GM23338 (cell line): Measurements from ENCODE around the gene FGGY. TPM values are rescaled to one million over a fixed set of nuclear protein-coding genes. Genes with fewer than 3 reads are reported as not detected.

Experiments used
- ATAC-seq: fragments of 200-7000 bp; cut with Tn5 transposase; 3 replicates; pipeline ENCODE4 v1.9.1; 2020
- DNase-seq: peaks from one replicate; pipeline ENCODE4 v3.0.0-alpha.2; 2015; ENCODE audit warnings: low spot score
- H2AFZ ChIP-seq: fragments of 200-600 bp; sonication (generic); 2 replicates; pipeline ENCODE4 v1.8.0; 2016; ENCODE audit warnings: antibody characterized with exemption, mild to moderate bottlenecking, moderate library complexity
- H3F3A ChIP-seq: fragments of 200-600 bp; sonication (generic); replicated peaks from 2 replicates; pipeline ENCODE4 v1.8.0; 2017; ENCODE audit warnings: antibody characterized with exemption, mixed run types, low read depth
- H3K27ac ChIP-seq: fragments of 200-600 bp; sonication (generic); 2 replicates; pipeline ENCODE4 v1.6.1; 2016; ENCODE audit warnings: low read depth
- H3K27me3 ChIP-seq: fragments of 200-600 bp; sonication (generic); 2 replicates; pipeline ENCODE4 v1.8.0; 2016; ENCODE audit warnings: mild to moderate bottlenecking, mixed run types, moderate library complexity; ENCODE audit not compliant: insufficient read depth
- H3K36me3 ChIP-seq: fragments of 200-600 bp; sonication (generic); 2 replicates; pipeline ENCODE4 v1.8.0; 2016; ENCODE audit warnings: mild to moderate bottlenecking; ENCODE audit not compliant: insufficient read depth
- H3K4me1 ChIP-seq: fragments of 200-600 bp; sonication (generic); 2 replicates; pipeline ENCODE4 v1.8.0; 2016; ENCODE audit warnings: mild to moderate bottlenecking, moderate library complexity; ENCODE audit not compliant: insufficient read depth
- H3K4me2 ChIP-seq: fragments of 200-600 bp; sonication (generic); 2 replicates; pipeline ENCODE4 v1.7.1; 2017; ENCODE audit warnings: mixed run types
- H3K4me3 ChIP-seq: fragments of 200-600 bp; sonication (generic); 2 replicates; pipeline ENCODE4 v1.6.1; 2016; ENCODE audit warnings: mixed run types
- H3K79me2 ChIP-seq: fragments of 200-600 bp; sonication (generic); replicated peaks from 2 replicates; pipeline ENCODE4 v1.8.0; 2017; ENCODE audit warnings: mild to moderate bottlenecking; ENCODE audit not compliant: insufficient read depth
- H3K9me2 ChIP-seq: fragments of 200-600 bp; sonication (generic); 2 replicates; pipeline ENCODE4 v1.8.0; 2017; ENCODE audit not compliant: insufficient read depth
- H4K20me1 ChIP-seq: fragments of 200-600 bp; sonication (generic); replicated peaks from 2 replicates; pipeline ENCODE4 v1.8.0; 2017; ENCODE audit warnings: mild to moderate bottlenecking; ENCODE audit not compliant: insufficient read depth
- H3K27ac Mint-ChIP-seq: 2 replicates; pipeline ENCODE4 v1.8.0; 2020; ENCODE audit warnings: inconsistent platforms, mild to moderate bottlenecking, moderate library complexity, mixed read lengths
- H3K27me3 Mint-ChIP-seq: 3 replicates; pipeline ENCODE4 v1.8.0; 2022; ENCODE audit warnings: low read depth, mild to moderate bottlenecking, moderate library complexity, mixed read lengths, inconsistent platforms; ENCODE audit not compliant: insufficient read depth, poor library complexity
- H3K36me3 Mint-ChIP-seq: 3 replicates; pipeline ENCODE4 v1.8.0; 2021; ENCODE audit warnings: low read depth, mild to moderate bottlenecking, inconsistent platforms, moderate library complexity, mixed read lengths
- H3K4me1 Mint-ChIP-seq: 3 replicates; pipeline ENCODE4 v1.8.0; 2020; ENCODE audit warnings: mild to moderate bottlenecking, inconsistent platforms, mixed read lengths
- H3K4me3 Mint-ChIP-seq: 3 replicates; pipeline ENCODE4 v1.8.0; 2021; ENCODE audit warnings: moderate library complexity, mild to moderate bottlenecking, inconsistent platforms, mixed read lengths
- H3K9me3 Mint-ChIP-seq: 3 replicates; pipeline ENCODE4 v1.8.0; 2020; ENCODE audit warnings: moderate library complexity, mild to moderate bottlenecking, inconsistent platforms, mixed read lengths
- CREB1 ChIP-seq: fragments of 250-450 bp; sonication (Bioruptor Pico); IDR thresholded peaks from 2 replicates; pipeline ENCODE4 v1.5.0; 2020; ENCODE audit warnings: low read depth, mild to moderate bottlenecking, moderate library complexity
- CTCF ChIP-seq, 2 experiments: fragments of 200-600 bp in 1 of 2; sonication (generic) in 1 of 2; conservative IDR thresholded peaks; 2 replicates each; pipeline versions ENCODE4 v1.5.1 to v1.6.1; 2016 to 2017; ENCODE audit warnings: antibody characterized with exemption in 2 of 2, low read depth in 2 of 2, mild to moderate bottlenecking in 2 of 2, moderate library complexity in 1 of 2
- ETS1 ChIP-seq: IDR thresholded peaks from 2 replicates; pipeline ENCODE4 v1.6.1; 2016; ENCODE audit warnings: antibody characterized with exemption
- EZH2 ChIP-seq: fragments of 200-600 bp; sonication (generic); IDR thresholded peaks from one replicate; pipeline ENCODE4 v1.8.0; 2017; ENCODE audit warnings: antibody characterized with exemption, mild to moderate bottlenecking, low read depth; ENCODE audit not compliant: unreplicated experiment
- EZH2phosphoT487 ChIP-seq: fragments of 200-600 bp; sonication (generic); IDR thresholded peaks from one replicate; pipeline ENCODE4 v1.8.1; 2018; ENCODE audit warnings: antibody characterized with exemption; ENCODE audit not compliant: unreplicated experiment
- JUNB ChIP-seq: IDR thresholded peaks from one replicate; pipeline ENCODE4 v1.6.1; 2016; ENCODE audit warnings: antibody characterized with exemption; ENCODE audit not compliant: unreplicated experiment
- STAT1 ChIP-seq: IDR thresholded peaks from one replicate; pipeline ENCODE4 v1.6.1; 2016; ENCODE audit warnings: antibody characterized with exemption; ENCODE audit not compliant: unreplicated experiment
- ZNF114 ChIP-seq: fragments of 250-450 bp; sonication (Bioruptor Pico); IDR thresholded peaks from 2 replicates; pipeline ENCODE4 v1.5.0; 2020; ENCODE audit warnings: mild to moderate bottlenecking, moderate library complexity
- ZNF331 ChIP-seq: fragments of 250-450 bp; sonication (Bioruptor Pico); IDR thresholded peaks from 2 replicates; pipeline ENCODE4 v1.5.0; 2020; ENCODE audit warnings: low read depth, mild to moderate bottlenecking, moderate library complexity
- ZNF462 ChIP-seq: fragments of 250-450 bp; sonication (Bioruptor Pico); IDR thresholded peaks from 2 replicates; pipeline ENCODE4 v1.5.0; 2020; ENCODE audit warnings: mild to moderate bottlenecking, moderate library complexity
- polyA plus RNA-seq: library from polyadenylated mRNA; unstranded; fragments of >200 nt; fragmentation: Nextera tagmentation; extraction: Ambion mirVana; gene quantifications from 2 replicates; pipeline ENCODE4 v1.2.1, GENCODE V29; 2016
- total RNA-seq: library from RNA; depleted of rRNA; stranded (reverse); fragments of >200 nt; shearing (Covaris generic); gene quantifications from 2 replicates; pipeline ENCODE4 v1.2.3, GENCODE V29; 2014

The FGGY gene
- total and polyA plus RNA-seq, 2 experiments from 2014 or later: 10.9 to 21.4 TPM

GRCh38 chr1:59474496-59474895 is 177.6 kb downstream of the FGGY start (continued):
- no peak for TF ChIP-seq ZNF462
- no peak for TF ChIP-seq CTCF (conservative IDR thresholded peaks at IDR 0.05; ENCODE audit: low read depth in 2 of 2)
- TF ChIP-seq ZNF114 (CRISPR knock-in tag): no peak
- TF ChIP-seq ETS1: no peak
- TF ChIP-seq STAT1: no peak

- H3K27me3 Mint-ChIP-seq: peaks cover 5% of the 10 kb centered on the region
- peaks cover 11% of the 10 kb centered on the region; the same call in 1 of the 2 replicates for H3K9me2 ChIP-seq
- no peaks in the 10 kb centered on the region for H3K4me1 Mint-ChIP-seq
- H3K4me2 ChIP-seq: no peak overlapping the region
- DNase-seq (no peak), ATAC-seq (no peak)
- H3K4me3 Mint-ChIP-seq: no peak overlapping the region
- peaks cover 13% of the 10 kb centered on the region; the same call in 2 of the 3 replicates for H3K36me3 Mint-ChIP-seq
- H2AFZ ChIP-seq: no peak overlapping the region
- no peaks in the 10 kb centered on the region for H3K4me1 ChIP-seq
- peaks cover 10% of the 10 kb centered on the region; the same call in 2 of the 3 replicates for H3K9me3 Mint-ChIP-seq
- no peaks in the 10 kb centered on the region for H4K20me1 ChIP-seq
- H3K27ac Mint-ChIP-seq: no peak overlapping the region
- H3K27me3 ChIP-seq: no peaks in the 10 kb centered on the region
- no peak overlapping the region for H3K27ac ChIP-seq
- H3K4me3 ChIP-seq: no peak overlapping the region
- H3F3A ChIP-seq: no peaks in the 10 kb centered on the region
- no peaks in the 10 kb centered on the region for H3K36me3 ChIP-seq
- H3K79me2 ChIP-seq: no peaks in the 10 kb centered on the region
- TF ChIP-seq JUNB (no peak), EZH2 (no peak), ZNF331 (CRISPR knock-in tag) (no peak), CREB1 (CRISPR knock-in tag) (no peak), EZH2phosphoT487 (no peak), ETS1 (no peak), ZNF114 (CRISPR knock-in tag) (no peak), STAT1 (no peak)
Observed at GRCh38 chr1:59475737-59476136, 178.8 kb downstream of the FGGY start.
